SU-DHL-6 (cell line): ENCODE measurements around the gene EXOC7.

Source experiments
- H2AFZ ChIP-seq: fragments of 200-600 bp; sonication (generic); 2 replicates; pipeline ENCODE4 v1.6.1; 2014; ENCODE audit warnings: low read depth, mild to moderate bottlenecking, moderate library complexity, mixed read lengths, antibody characterized with exemption, low read length; ENCODE audit not compliant: severe bottlenecking
- H3F3A ChIP-seq: fragments of 200-600 bp; shearing (Covaris generic); 2 replicates; pipeline ENCODE4 v1.6.0; 2016; ENCODE audit warnings: antibody characterized with exemption, mild to moderate bottlenecking; ENCODE audit not compliant: insufficient read depth
- H3K27ac ChIP-seq: fragments of 200-600 bp; sonication (generic); 2 replicates; pipeline ENCODE4 v1.5.1; 2016; ENCODE audit warnings: low read depth, mild to moderate bottlenecking, low read length, moderate library complexity, mixed read lengths
- H3K27me3 ChIP-seq: fragments of 200-600 bp; sonication (generic), shearing (Covaris generic); 2 replicates; pipeline ENCODE4 v1.6.0; 2014; ENCODE audit warnings: mild to moderate bottlenecking, low read length
- H3K36me3 ChIP-seq: fragments of 200-600 bp; sonication (generic); 2 replicates; pipeline ENCODE4 v1.6.1; 2014; ENCODE audit warnings: mild to moderate bottlenecking, low read length, mixed read lengths
- H3K4me2 ChIP-seq: fragments of 300-600, 200-600 bp; shearing (Covaris generic), sonication (generic); 2 replicates; pipeline ENCODE4 v1.6.0; 2014; ENCODE audit warnings: low read length, low read depth, mild to moderate bottlenecking; ENCODE audit not compliant: poor library complexity, severe bottlenecking
- H3K4me3 ChIP-seq: fragments of 200-600 bp; sonication (generic); 2 replicates; pipeline ENCODE4 v1.5.1; 2014; ENCODE audit warnings: antibody characterized with exemption, low read length, mild to moderate bottlenecking, mixed read lengths; ENCODE audit not compliant: insufficient read depth, poor library complexity, severe bottlenecking
- H3K79me2 ChIP-seq: fragments of 200-600 bp; sonication (generic); 2 replicates; pipeline ENCODE4 v1.6.1; 2014; ENCODE audit warnings: mild to moderate bottlenecking, low read length, moderate library complexity; ENCODE audit not compliant: insufficient read depth
- H3K9ac ChIP-seq: fragments of 200-600 bp; sonication (generic); 2 replicates; pipeline ENCODE4 v1.7.0; 2014; ENCODE audit warnings: mild to moderate bottlenecking, low read length
- H3K9me2 ChIP-seq: fragments of 200-600 bp; sonication (generic); replicated peaks from 2 replicates; pipeline ENCODE4 v1.6.1; 2014; ENCODE audit warnings: low read length; ENCODE audit not compliant: insufficient read depth
- H3K9me3 ChIP-seq: fragments of 200-600 bp; sonication (generic); 2 replicates; pipeline ENCODE4 v1.6.1; 2014; ENCODE audit warnings: low read length, mixed read lengths; ENCODE audit not compliant: insufficient read depth
- H4K20me1 ChIP-seq: fragments of 200-600 bp; sonication (generic); 2 replicates; pipeline ENCODE4 v1.6.1; 2014; ENCODE audit warnings: low read depth, mild to moderate bottlenecking, antibody characterized with exemption, low read length, moderate library complexity, mixed read lengths
- CTCF ChIP-seq: fragments of 200-600 bp; sonication (generic); IDR thresholded peaks from one replicate; pipeline ENCODE4 v1.5.1; 2017; ENCODE audit warnings: antibody characterized with exemption, mild to moderate bottlenecking, low read length, moderate library complexity; ENCODE audit not compliant: insufficient read depth, poor library complexity, severe bottlenecking
- EZH2phosphoT487 ChIP-seq: fragments of 200-600 bp; sonication (generic), shearing (Covaris generic); conservative IDR thresholded peaks from 2 replicates; pipeline ENCODE4 v1.6.1; 2018; ENCODE audit warnings: mild to moderate bottlenecking, antibody characterized with exemption, low read length, moderate library complexity, mixed read lengths

Gene EXOC7

GRCh38 chr17:76147211-76148014 lies 43.8 kb upstream of the EXOC7 start:
- Histone ChIP-seq H3K9me2 (no peaks in the 10 kb centered on the region), H3K4me3 (no peak overlapping the region), H3K27ac (no peak overlapping the region), H3F3A (no peaks in the 10 kb centered on the region), H3K9me3 (no peaks in the 10 kb centered on the region), H3K36me3 (no peaks in the 10 kb centered on the region), H3K9ac (no peak overlapping the region), H3K79me2 (no peaks in the 10 kb centered on the region), H2AFZ (no peak overlapping the region), H4K20me1 (no peaks in the 10 kb centered on the region), H3K4me2 (no peak overlapping the region), H3K27me3 (no peaks in the 10 kb centered on the region)
- TF ChIP-seq EZH2phosphoT487 (no peak), CTCF (peak; percentile 17)

- Histone ChIP-seq H3K79me2 (no peaks in the 10 kb centered on the region), H3K9me3 (no peaks in the 10 kb centered on the region), H3K36me3 (no peaks in the 10 kb centered on the region), H3K9me2 (no peaks in the 10 kb centered on the region), H3K27me3 (no peaks in the 10 kb centered on the region), H4K20me1 (no peaks in the 10 kb centered on the region), H3K4me3 (no peak overlapping the region), H3F3A (no peaks in the 10 kb centered on the region), H3K27ac (no peak overlapping the region), H3K4me2 (no peak overlapping the region), H2AFZ (no peak overlapping the region), H3K9ac (no peak overlapping the region)
- TF ChIP-seq EZH2phosphoT487: no peak
- no peak for TF ChIP-seq CTCF
These were observed 42.7 kb upstream of the EXOC7 start for GRCh38 chr17:76146053-76146851.

- Histone ChIP-seq H3K4me2 (peak overlapping the region; percentile 9), H3K9me3 (no peaks in the 10 kb centered on the region), H2AFZ (no peak overlapping the region), H3K27me3 (no peaks in the 10 kb centered on the region), H3F3A (no peaks in the 10 kb centered on the region), H3K9ac (no peak overlapping the region), H3K27ac (no peak overlapping the region), H3K36me3 (no peaks in the 10 kb centered on the region), H3K79me2 (no peaks in the 10 kb centered on the region), H3K4me3 (no peak overlapping the region), H4K20me1 (no peaks in the 10 kb centered on the region), H3K9me2 (no peaks in the 10 kb centered on the region)
- TF ChIP-seq CTCF: no peak
- no peak for TF ChIP-seq EZH2phosphoT487
These were observed 41.9 kb upstream of the EXOC7 start for GRCh38 chr17:76145231-76146052.
